Right lobe of liver (tissue), 6 donors: Measurements from ENCODE around the gene SFSWAP. TPM values are rescaled to one million over a fixed set of nuclear protein-coding genes. Genes with fewer than 3 reads are reported as not detected.
A peak's percentile ranks its signal among the peaks of the same experiment; 100 is the strongest.
"Not testable (repeated sequence)": the region's sequence is repeated elsewhere in the genome, so short reads cannot be mapped to it uniquely, and the experiment has no call there.

Experiments
- ATAC-seq, 4 donors: fragments of 200-7000 bp; cut with Tn5 transposase; one replicate each; pipeline ENCODE4 v1.9.1; 2020; ENCODE audit warnings: mild to moderate bottlenecking in 4 of 4, moderate library complexity in 4 of 4
- DNase-seq, 3 donors: peaks; one replicate each; pipeline ENCODE4 v3.0.0-alpha.2; 2020
- H3K27ac ChIP-seq, 3 donors: fragments of 200-600 bp; one replicate each; pipeline ENCODE4 v1.8.0; 2022
- H3K27me3 ChIP-seq, 2 donors: fragments of 200-600 bp; one replicate each; pipeline ENCODE4 v1.8.0; 2022
- H3K36me3 ChIP-seq, 4 donors: fragments of 200-600 bp; sonication (generic) in 1 of 4; one replicate each; pipeline versions ENCODE4 v1.5.1 to v1.8.0; 2017 to 2022; ENCODE audit warnings: control low read depth in 1 of 4
- H3K4me1 ChIP-seq, 4 donors: fragments of 200-600 bp; sonication (generic) in 1 of 4; one replicate each; pipeline versions ENCODE4 v1.5.1 to v1.8.0; 2017 to 2022; ENCODE audit warnings: control low read depth in 1 of 4
- H3K4me3 ChIP-seq, 3 donors: fragments of 200-600 bp; one replicate each; pipeline ENCODE4 v1.8.0; 2022
- H3K9me3 ChIP-seq, 4 donors: fragments of 200-600 bp; sonication (generic) in 1 of 4; one replicate each; pipeline versions ENCODE4 v1.5.1 to v1.8.0; 2017 to 2022; ENCODE audit warnings: control low read depth in 1 of 4
- POLR2A ChIP-seq: fragments of 450-650 bp; IDR thresholded peaks from one replicate; pipeline ENCODE4 v1.6.1; 2017; ENCODE audit warnings: antibody characterized with exemption, mild to moderate bottlenecking
- WGBS: methylation state at CpG from one replicate; pipeline ENCODE4 v1.1.6; 2018; ENCODE audit warnings: low coverage, low lambda C conversion rate; ENCODE audit not compliant: insufficient coverage; ENCODE audit errors: missing lambda C conversion rate; 5-methylcytosine and 5-hydroxymethylcytosine counted together
- intact Hi-C, 2 donors: fragments of 100-400 bp; cut with DNase I; formaldehyde crosslinking; loops; one replicate each; pipeline versions ENCODE4 v1.11.2 to v1.14.1; 2022
- total RNA-seq, 6 experiments: library from RNA; depleted of rRNA in 2 of 6; stranded (reverse); fragments of >200 nt in 2 of 6; fragmentation: NEBNext Ultra II Directional in 3 of 6; extraction: Animal tissue kit (Norgen Biotek cat#: 25700) in 3 of 6; gene quantifications; one replicate each; pipeline versions ENCODE4 v1.1.0 to v1.2.4, GENCODE V29; 2016 to 2023
- TF ChIP-seq, protein P1 (sequence below), 4 donors: fragments of 200-600 bp in 3 of 4; fragments of 450-650 bp in 1 of 4; IDR thresholded peaks; one replicate each; pipeline versions ENCODE4 v1.5.1 to v1.8.0; 2016 to 2022; ENCODE audit warnings: antibody characterized with exemption in 4 of 4, mild to moderate bottlenecking in 2 of 4
- donor health status: DM: no; HTN: yes; CAD: no.
- donor health status: DM: no; HTN: no; CAD: no.
- donor health status: DM: no; HTN: no; CAD: no.
- donor health status: DM: no; HTN: yes; CAD: no.
- donor health status: DM: no; HTN: yes; CAD: no.

The SFSWAP gene
- total RNA-seq, 6 experiments from 2014 or later = 9.8 to 20.2 (median 13.1) TPM

DNA sequence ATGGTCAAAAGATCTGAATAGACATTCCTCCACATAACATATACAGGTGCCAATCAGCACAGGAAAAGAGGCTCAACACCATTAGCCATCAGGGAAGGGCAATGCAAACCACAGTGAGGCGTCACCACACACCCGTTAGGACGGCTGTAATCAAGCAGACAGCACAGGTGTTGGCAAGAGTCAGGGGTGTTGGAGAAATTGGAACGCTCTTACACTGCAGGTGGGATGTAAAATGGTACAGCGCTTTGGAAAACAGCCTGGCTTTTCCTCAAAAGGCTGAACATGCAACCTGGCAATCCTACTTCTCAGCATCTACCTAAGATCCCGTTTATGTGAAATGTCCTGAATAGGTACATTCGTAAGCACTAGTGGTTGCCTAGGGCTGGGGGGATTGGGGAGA is 95.8 kb downstream of the SFSWAP start:
- TF ChIP-seq POLR2A = no peak
- TF ChIP-seq, protein P1, sequence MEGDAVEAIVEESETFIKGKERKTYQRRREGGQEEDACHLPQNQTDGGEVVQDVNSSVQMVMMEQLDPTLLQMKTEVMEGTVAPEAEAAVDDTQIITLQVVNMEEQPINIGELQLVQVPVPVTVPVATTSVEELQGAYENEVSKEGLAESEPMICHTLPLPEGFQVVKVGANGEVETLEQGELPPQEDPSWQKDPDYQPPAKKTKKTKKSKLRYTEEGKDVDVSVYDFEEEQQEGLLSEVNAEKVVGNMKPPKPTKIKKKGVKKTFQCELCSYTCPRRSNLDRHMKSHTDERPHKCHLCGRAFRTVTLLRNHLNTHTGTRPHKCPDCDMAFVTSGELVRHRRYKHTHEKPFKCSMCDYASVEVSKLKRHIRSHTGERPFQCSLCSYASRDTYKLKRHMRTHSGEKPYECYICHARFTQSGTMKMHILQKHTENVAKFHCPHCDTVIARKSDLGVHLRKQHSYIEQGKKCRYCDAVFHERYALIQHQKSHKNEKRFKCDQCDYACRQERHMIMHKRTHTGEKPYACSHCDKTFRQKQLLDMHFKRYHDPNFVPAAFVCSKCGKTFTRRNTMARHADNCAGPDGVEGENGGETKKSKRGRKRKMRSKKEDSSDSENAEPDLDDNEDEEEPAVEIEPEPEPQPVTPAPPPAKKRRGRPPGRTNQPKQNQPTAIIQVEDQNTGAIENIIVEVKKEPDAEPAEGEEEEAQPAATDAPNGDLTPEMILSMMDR (IDR thresholded peaks at IDR 0.05) = no peak

DNA sequence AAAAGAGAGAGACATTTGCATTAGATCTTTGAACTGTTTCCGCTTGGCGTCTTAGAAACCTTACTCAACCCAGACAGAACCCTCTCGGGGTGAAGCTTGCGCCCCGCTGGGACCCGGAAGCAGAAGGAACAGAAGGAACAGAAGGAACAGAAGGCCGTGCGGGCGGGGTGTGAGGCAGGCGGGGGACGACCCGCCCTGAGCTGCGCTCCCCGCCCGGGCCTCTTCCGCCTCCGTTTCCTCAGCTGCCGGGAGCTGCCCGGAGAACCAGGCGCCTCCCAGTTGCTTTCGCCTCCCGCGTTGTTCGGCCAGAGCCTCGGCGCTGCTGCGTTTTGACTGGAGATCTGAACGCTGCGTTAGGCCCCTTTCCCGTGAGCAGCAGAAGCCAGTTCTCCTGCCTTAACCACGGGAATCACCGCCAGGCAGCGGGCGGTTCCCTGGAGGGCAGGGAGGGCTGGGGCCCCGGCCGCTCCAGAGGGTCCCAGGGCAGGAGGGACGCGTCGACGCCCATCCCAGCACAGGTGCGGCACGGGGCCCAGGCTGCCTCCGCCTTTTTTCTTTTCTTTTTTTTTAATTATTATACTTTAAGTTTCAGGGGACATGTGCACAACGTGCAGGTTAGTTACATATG is 98.0 kb downstream of the SFSWAP start:
- DNase-seq (peak in 1 of 3 donors; percentile 63), ATAC-seq (peak; percentile 13 to 67 (median 55))
- intact Hi-C loops = no loop called here
- TF ChIP-seq, protein P1 (IDR thresholded peaks at IDR 0.05) = no peak
- no peak for TF ChIP-seq POLR2A
- Histone ChIP-seq H3K36me3 (no peaks in the 10 kb centered on the region), H3K27ac (no peak overlapping the region), H3K4me1 (no peaks in the 10 kb centered on the region), H3K4me3 (no peak overlapping the region), H3K9me3 (no peaks in the 10 kb centered on the region), H3K27me3 (no peaks in the 10 kb centered on the region)
- 56% methylated on average over 8 of the region's 44 CpGs for WGBS

More for the DNA sequence above, 95.8 kb downstream of the SFSWAP start:
- intact Hi-C loops = no loop called here
- Histone ChIP-seq H3K9me3 (no peaks in the 10 kb centered on the region), H3K27ac (no peak overlapping the region), H3K4me1 (no peaks in the 10 kb centered on the region), H3K36me3 (peaks cover 0 to 5% (median 0%) of the 10 kb centered on the region in 4 donors), H3K27me3 (no peaks in the 10 kb centered on the region), H3K4me3 (no peak overlapping the region)
- ATAC-seq (no peak), DNase-seq (peak in 1 of 3 donors; percentile 15)
- 59% methylated on average over 4 of the region's 7 CpGs for WGBS

DNA sequence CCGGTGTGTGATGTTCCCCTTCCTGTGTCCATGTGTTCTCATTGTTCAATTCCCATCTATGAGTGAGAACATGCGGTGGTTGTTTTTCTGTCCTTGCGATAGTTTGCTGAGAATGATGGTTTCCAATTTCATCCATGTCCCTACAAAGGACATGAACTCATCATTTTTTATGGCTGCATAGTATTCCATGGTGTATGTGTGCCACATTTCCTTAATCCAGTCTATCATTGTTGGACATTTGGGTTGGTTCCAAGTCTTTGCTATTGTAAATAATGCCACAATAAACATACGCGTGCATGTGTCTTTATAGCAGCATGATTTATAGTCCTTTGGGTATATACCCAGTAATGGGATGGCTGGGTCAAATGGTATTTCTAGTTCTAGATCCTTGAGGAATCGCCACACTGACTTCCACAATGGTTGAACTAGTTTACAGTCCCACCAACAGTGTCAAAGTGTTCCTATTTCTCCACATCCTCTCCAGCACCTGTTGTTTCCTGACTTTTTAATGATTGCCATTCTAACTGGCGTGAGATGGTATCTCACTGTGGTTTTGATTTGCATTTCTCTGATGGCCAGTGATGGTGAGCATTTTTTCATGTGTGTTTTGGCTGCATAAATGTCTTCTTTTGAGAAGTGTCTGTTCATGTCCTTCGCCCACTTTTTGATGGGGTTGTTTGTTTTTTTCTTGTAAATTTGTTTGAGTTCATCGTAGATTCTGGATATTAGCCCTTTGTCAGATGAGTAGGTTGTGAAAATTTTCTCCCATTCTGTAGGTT is 98.8 kb downstream of the SFSWAP start:
- H3K27ac ChIP-seq, H3K4me3 ChIP-seq, DNase-seq, H3K9me3 ChIP-seq, intact Hi-C loops, H3K4me1 ChIP-seq, ATAC-seq, H3K27me3 ChIP-seq, H3K36me3 ChIP-seq: not testable (repeated sequence)
- 82% methylated on average over 6 of the region's 9 CpGs for WGBS

DNA sequence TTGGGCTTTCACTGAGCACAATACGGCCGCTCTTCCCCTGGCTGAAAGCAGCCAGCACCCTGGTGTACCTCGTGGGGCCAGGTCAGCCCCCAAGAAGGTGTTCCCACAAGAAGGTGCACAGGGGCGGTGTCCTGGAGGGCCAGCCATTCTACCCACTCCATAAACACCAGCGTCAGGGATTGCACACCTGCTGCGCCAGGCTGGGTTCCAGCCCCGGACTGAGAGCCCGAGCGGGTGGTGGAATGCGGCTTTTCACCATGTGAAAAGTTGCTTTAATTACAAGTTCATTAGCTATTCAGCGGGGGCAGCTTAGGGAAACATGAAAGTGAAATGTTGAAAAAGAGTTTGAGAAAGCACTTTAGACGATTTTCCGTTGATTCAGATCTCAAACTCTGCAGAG is 99.8 kb downstream of the SFSWAP start:
- intact Hi-C loops = no loop called here
- DNase-seq (no peak), ATAC-seq (no peak)
- Histone ChIP-seq H3K4me1 (no peaks in the 10 kb centered on the region), H3K27me3 (no peaks in the 10 kb centered on the region), H3K36me3 (no peaks in the 10 kb centered on the region), H3K27ac (no peak overlapping the region), H3K9me3 (no peaks in the 10 kb centered on the region), H3K4me3 (no peak overlapping the region)
- TF ChIP-seq, protein P1 (IDR thresholded peaks at IDR 0.05) = no peak
- TF ChIP-seq POLR2A = no peak
- 63% methylated on average over 11 of the region's 13 CpGs for WGBS

DNA sequence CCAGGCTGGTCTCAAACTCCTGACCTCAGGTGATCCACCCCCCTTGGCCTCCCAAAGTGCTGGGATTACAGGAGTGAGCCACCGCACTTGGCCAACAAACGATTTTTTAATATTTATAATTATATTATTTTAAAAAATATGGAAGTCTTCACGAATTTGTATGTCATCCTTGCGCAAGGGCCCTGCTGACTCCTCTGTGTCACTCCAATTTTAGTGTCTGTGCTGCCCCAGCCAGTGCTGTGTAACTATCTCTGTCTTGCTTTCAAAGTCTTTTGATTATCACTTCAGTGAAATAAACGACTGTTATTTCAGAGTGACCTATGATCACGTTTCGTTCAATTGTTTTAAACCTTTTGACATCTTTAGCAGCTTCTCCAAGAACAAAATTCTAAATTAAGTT is 104.2 kb downstream of the SFSWAP start:
- no peak for ATAC-seq
- WGBS = 61% methylated on average over 7 of the region's 7 CpGs

More for the DNA sequence above, 104.2 kb downstream of the SFSWAP start:
- Histone ChIP-seq H3K27ac (no peak overlapping the region), H3K36me3 (no peaks in the 10 kb centered on the region), H3K27me3 (no peaks in the 10 kb centered on the region), H3K4me3 (no peak overlapping the region), H3K9me3 (no peaks in the 10 kb centered on the region), H3K4me1 (no peaks in the 10 kb centered on the region)
- intact Hi-C loops = no loop called here
- no peak for TF ChIP-seq POLR2A
- TF ChIP-seq, protein P1 (IDR thresholded peaks at IDR 0.05) = no peak
- DNase-seq = no peak
